GM12874 (cell line): ENCODE data around the gene IQSEC3.

Source experiments
- TF ChIP-seq, protein P1 (sequence below): IDR thresholded peaks from 2 replicates; pipeline ENCODE4 v1.5.1; 2011; ENCODE audit warnings: low read depth, mild to moderate bottlenecking, control low read depth, low read length, moderate library complexity; ENCODE audit not compliant: insufficient read depth

IQSEC3 gene

DNA sequence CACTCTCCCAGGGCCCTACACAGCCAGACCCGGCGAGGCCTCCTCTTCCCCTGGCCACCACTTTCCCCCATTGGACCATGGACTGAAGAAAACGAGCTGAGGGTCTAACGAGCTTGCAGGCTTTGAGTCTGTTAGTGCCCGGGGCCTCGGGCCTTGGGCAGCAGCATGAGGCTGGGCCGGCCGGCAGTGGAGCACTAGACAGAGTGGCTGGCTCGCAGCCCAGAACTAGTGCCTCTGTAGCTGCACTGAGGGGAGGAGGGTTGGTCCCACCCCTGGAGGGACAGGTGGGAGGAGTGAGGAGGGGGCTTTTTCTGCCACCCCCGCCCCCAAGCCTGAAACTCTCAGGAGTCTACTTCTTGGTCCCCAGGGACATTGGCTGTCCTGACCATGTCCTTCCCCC lies 108.7 kb downstream of the IQSEC3 start:
- TF ChIP-seq, protein P1, sequence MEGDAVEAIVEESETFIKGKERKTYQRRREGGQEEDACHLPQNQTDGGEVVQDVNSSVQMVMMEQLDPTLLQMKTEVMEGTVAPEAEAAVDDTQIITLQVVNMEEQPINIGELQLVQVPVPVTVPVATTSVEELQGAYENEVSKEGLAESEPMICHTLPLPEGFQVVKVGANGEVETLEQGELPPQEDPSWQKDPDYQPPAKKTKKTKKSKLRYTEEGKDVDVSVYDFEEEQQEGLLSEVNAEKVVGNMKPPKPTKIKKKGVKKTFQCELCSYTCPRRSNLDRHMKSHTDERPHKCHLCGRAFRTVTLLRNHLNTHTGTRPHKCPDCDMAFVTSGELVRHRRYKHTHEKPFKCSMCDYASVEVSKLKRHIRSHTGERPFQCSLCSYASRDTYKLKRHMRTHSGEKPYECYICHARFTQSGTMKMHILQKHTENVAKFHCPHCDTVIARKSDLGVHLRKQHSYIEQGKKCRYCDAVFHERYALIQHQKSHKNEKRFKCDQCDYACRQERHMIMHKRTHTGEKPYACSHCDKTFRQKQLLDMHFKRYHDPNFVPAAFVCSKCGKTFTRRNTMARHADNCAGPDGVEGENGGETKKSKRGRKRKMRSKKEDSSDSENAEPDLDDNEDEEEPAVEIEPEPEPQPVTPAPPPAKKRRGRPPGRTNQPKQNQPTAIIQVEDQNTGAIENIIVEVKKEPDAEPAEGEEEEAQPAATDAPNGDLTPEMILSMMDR: no peak

DNA sequence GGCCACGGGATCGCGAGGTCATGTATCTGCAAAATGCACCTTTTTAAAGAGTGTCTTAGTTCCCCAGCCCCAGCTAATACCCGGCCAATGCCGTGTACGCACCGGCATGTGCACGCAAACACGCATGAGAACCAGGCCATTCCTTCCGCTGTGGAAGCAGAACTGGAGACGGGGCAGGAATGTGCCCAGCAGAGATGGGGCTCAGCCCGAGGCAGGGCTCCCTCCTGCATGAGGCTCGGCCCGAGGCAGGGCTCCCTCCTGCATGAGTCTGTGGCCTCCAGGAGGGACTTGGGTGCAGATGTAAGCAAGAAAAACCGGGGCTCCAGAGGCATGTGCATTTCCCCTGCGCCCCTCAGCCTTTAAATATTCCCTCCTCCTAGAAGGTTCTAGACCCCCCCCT lies 109.2 kb downstream of the IQSEC3 start:
- TF ChIP-seq, protein P1: no peak

DNA sequence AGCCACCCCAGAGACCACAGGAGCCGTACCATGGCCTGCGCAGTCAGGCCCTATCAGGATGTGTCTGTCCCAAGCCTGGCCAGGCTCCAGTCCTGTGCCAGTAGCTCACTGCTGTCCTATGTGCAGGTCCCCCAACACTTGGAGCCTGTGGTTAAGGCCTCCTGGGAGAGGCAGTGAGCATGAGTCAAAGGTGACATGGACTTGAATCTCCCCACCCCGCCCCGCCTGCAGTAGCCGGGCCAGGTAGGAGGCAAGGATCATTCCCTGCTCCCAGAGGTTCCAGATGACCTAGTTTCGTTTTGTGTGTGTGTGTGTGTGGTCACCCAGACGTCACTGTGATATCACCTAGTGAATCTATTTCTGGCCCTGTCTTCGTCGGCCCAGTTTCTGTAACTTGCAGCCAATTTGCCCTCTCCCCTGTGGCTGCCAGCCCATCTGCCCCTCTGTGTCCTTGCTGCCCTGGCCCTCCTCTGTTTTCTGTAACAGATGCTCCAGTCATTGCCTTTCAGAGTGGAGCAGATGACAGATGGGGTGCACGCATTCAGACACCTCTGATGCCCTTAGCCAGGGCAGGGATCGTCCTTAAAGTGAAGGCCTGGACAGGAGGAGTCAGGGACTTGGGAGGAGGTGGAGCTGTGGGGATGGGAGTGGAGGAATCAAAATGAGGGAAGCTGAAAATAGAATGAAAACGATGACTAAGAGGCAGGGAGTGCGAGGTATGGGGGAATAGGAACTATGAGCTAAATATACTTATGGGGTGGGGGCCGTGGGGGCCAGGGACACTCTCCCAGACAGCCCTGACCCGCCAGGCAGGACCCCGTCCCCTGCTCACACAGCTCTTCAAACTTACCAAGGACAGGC lies 110.0 kb downstream of the IQSEC3 start:
- TF ChIP-seq, protein P1: no peak

DNA sequence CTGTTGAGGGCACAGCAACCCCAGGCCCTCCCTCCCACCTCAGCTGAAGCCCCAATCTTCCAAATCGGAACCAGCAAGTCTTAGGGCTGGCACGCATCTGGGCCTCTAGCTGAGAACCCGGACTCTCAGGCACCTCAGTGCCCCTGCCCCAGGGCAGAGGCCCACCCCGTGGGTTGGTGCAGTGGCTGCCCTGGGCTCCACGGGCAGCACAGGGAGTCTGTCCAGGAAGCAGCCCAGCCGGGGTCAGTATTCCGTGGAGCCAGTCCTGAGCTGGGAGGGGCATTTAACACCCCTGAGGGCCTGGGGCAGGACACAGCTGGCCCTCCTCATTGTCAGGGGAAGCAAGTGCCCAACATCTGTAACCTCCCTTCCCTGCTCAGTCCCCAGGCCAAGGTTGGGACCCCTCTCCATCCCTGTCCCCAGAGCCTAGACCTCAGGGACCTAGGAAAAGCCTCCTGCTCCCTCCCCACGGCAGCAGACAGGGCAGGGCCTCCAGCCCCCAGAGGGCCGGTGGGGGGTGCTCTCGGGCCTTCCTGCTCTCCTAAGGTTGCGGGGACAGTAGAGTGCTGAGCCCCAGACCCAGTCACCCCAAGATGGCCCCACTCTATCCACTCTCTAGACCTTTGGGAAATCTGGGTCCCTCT lies 110.9 kb downstream of the IQSEC3 start:
- TF ChIP-seq, protein P1: no peak

DNA sequence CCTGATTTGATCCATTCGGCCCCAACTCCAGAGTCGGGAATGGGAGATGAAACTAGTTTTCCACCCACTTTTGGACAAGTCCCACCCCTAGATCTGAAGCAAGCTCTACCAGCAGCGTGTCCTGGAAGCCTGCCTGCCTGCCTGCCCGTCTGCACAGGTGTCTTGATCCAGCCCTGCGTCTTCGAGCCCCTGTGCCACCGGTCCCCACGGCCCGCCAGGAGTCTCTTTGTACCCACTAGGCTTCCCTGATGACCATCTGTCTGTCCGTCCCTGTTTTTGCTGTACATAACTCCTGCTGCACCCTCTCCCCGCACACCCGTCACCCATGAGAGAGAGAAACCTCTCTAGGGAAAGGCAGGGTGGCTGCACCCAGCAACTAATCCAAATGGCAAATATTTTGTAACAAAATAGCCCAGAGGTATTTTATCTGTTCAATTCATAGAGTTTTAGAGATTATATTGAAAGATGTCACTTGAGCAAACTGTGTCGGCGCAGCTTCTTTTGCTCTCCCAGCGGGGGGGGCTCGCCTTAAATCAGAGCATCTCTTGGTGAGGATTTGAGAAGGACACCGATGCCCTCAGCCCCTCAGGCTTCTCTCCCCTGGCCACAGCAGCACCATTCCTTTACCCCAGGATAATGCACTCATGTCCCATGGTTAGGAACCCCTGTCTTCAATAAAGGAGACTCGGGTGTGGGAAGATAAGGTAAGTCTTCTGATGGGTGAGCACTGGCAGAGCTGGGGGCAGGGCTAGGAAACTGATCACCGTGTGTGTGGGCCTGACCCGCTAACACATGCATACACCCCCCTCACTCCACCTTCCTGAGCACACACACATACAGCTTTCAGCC lies 111.6 kb downstream of the IQSEC3 start:
- TF ChIP-seq, protein P1: no peak

DNA sequence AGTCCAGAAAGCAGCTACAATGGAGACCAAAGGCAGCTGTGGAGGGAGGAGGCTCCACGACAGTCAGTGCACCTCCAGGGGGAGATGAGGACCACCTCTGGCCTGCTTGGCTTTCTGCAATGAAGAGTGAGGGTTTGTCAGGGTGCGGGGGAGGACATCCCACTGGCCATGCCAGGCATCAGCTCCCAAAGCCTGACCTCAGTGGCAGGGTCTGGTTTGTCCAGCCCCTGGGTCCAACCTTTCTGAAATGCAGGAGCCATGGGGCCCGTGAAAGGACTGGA lies 112.2 kb downstream of the IQSEC3 start:
- TF ChIP-seq, protein P1: no peak

DNA sequence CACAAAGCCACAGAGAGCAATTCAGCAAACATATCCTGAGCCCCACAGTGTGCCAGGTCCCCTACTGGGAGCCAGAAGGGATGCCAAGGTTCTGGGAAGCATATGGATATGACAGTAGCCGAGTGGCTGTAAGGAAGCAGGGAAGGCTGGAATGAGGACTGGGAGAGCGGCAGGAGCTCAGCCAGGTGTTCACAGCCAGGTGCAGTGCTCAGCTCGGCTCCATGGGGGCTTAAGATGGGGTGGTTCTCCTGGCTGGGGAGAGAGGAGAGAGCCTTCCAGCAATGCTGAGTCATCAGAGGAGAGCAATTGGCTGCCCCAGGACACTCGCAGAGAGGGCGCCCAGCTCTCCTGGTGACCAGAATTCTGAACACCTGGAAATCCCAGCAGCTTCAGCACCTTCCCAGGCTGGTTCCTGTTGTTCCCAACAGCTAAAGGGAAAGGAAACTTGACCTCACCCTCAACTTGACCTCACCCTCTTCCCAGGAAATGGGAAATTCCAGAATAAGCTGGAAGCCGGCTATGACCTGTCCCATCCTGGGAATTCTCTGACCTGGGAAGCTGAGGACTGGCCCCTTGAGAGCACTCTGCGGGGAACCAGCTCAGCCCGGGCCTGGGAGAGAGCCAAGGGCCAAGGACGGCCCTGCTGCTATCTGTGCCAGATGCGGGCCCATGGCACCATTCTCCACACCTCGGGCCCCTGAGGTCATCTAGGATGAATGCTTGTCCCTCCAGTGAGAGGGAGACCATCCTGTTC lies 112.7 kb downstream of the IQSEC3 start:
- TF ChIP-seq, protein P1: no peak
